ENCODE measurements around the gene LRMDA.

The LRMDA gene

GRCh38 chr10:75751232-75751631 lies 319.8 kb downstream of the LRMDA start:
- Histone ChIP-seq H3K4me3 (no peak overlapping the region), H3K27ac (no peak overlapping the region)
- TF ChIP-seq, protein P1, sequence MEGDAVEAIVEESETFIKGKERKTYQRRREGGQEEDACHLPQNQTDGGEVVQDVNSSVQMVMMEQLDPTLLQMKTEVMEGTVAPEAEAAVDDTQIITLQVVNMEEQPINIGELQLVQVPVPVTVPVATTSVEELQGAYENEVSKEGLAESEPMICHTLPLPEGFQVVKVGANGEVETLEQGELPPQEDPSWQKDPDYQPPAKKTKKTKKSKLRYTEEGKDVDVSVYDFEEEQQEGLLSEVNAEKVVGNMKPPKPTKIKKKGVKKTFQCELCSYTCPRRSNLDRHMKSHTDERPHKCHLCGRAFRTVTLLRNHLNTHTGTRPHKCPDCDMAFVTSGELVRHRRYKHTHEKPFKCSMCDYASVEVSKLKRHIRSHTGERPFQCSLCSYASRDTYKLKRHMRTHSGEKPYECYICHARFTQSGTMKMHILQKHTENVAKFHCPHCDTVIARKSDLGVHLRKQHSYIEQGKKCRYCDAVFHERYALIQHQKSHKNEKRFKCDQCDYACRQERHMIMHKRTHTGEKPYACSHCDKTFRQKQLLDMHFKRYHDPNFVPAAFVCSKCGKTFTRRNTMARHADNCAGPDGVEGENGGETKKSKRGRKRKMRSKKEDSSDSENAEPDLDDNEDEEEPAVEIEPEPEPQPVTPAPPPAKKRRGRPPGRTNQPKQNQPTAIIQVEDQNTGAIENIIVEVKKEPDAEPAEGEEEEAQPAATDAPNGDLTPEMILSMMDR (IDR thresholded peaks at IDR 0.05) = no peak
- DNase-seq (ENCODE audit: low spot score) = no peak

DNA sequence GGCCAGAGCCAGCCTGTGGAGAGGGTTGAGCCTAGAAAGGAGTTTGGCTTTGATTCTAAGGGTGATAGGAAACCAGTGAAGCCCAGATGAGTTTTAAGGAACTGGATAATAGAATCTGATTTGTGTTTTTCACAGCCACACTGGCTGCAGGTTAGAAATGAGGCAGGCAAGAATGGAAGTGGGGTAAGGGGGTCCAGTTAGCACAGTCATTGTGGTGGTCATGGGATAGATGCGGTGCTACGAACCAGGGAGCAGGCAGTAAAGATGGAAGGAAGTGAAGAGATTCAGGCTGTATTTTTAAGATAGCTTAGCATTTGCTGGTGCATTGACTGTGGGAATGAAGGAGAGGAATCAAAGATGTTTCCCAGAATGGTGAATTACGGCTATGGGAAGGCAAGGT lies 322.2 kb downstream of the LRMDA start:
- Histone ChIP-seq H3K4me3 (no peak overlapping the region), H3K27ac (no peak overlapping the region)
- TF ChIP-seq, protein P1 (IDR thresholded peaks at IDR 0.05) = no peak
- DNase-seq (ENCODE audit: low spot score) = no peak

- no peak for DNase-seq (ENCODE audit: low spot score)
- no peak overlapping the region for H3K4me3 ChIP-seq
- no peak overlapping the region for H3K27ac ChIP-seq
- TF ChIP-seq, protein P1 (IDR thresholded peaks at IDR 0.05) = no peak
Measured at GRCh38 chr10:75754096-75754831, 322.8 kb downstream of the LRMDA start.

DNA sequence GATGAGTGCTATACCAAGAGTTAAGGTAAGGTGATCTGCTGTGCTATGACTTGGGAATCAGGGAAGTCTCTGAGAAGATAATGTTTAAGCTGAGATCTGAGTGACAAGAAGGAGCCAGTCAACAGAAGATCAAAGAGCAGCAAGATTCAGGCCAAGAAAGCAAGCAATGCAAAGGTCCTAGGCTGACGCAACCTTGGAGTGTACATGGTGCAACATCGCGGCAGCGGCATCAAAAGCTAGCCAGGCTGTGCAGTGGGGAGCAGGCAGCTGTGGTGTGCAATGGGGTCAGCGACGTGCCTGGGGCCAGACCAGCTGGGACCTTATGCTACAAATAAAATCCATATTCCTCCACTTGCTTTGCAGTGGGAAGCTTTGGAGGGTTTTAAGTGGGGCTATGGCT lies 324.1 kb downstream of the LRMDA start:
- DNase-seq (ENCODE audit: low spot score) = no peak
- Histone ChIP-seq H3K4me3 (no peak overlapping the region), H3K27ac (no peak overlapping the region)
- TF ChIP-seq, protein P1 (IDR thresholded peaks at IDR 0.05) = no peak

- DNase-seq (ENCODE audit: low spot score) = no peak
- TF ChIP-seq, protein P1 (IDR thresholded peaks at IDR 0.05) = no peak
Measured at GRCh38 chr10:75761289-75761688, 329.9 kb downstream of the LRMDA start.

GRCh38 chr10:75762431-75762802 lies 331.0 kb downstream of the LRMDA start:
- TF ChIP-seq, protein P1 (IDR thresholded peaks at IDR 0.05) = no peak
- DNase-seq (ENCODE audit: low spot score) = no peak
- Histone ChIP-seq H3K27ac (no peak overlapping the region), H3K4me3 (no peak overlapping the region)

More at GRCh38 chr10:75761289-75761688, 329.9 kb downstream of the LRMDA start:
- H3K27ac ChIP-seq = no peak overlapping the region
- H3K4me3 ChIP-seq = no peak overlapping the region

DNA sequence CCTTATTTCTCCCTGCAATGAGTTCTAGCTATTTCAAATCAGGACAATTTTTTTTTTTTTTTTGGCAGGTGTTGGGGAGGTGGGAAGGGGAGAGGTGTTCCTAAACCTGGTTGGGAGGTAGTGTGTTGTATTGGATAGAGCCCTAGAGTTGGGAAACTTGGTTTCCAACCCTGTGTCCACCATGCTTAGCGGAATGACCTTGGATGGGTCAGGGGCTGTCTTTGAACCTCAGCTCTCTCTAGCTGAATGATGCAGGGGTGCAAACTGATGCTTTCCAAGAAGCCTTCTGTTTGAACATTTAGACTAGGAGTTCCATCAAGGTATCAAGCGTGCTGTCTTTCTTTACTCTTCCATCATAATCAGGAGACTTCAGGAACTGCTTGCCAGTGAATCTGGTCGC lies 332.2 kb downstream of the LRMDA start:
- TF ChIP-seq, protein P1 (IDR thresholded peaks at IDR 0.05) = no peak
- Histone ChIP-seq H3K27ac (no peak overlapping the region), H3K4me3 (no peak overlapping the region)
- DNase-seq (ENCODE audit: low spot score) = no peak

Data from coronary artery (tissue), 2 donors.